Measurements from ENCODE around the gene MLLT10. TPM values are rescaled to one million over a fixed set of nuclear protein-coding genes. Genes with fewer than 3 reads are reported as not detected.

MLLT10 gene
- total and polyA plus RNA-seq, 9 of the 15 experiments (the other 6 are each of a cell fraction or from before 2014, with no cell fraction given) = 18.8 to 81.4 (median 64.2) TPM

- TF ChIP-seq SAFB (IDR thresholded peaks at IDR 0.05; ENCODE audit: borderline replicate concordance, low read depth, low read length) (no peak), ZNF589 (CRISPR knock-in tag; IDR thresholded peaks at IDR 0.05; ENCODE audit: low read depth) (peak; percentile 28; the same call in 1 of the 2 replicates), YY1 (IDR thresholded peaks at IDR 0.05; ENCODE audit: borderline replicate concordance in 1 of 3, control insufficient read depth in 1 of 3, extremely low read depth in 1 of 3, insufficient read depth in 3 of 3, insufficient read length in 1 of 3, insufficient replicate concordance in 2 of 3, low read depth in 1 of 3, low read length in 2 of 3) (peak in 2 of 3 experiments; percentile 42 to 81), RBFOX2 (IDR thresholded peaks at IDR 0.05; ENCODE audit: low read depth, low read length) (peak; percentile 87), MITF (IDR thresholded peaks at IDR 0.05) (no peak), ZNF143 (CRISPR knock-in tag; IDR thresholded peaks at IDR 0.05) (no peak), HINFP (tag; conservative IDR thresholded peaks at IDR 0.05; ENCODE audit: low read depth) (no peak), ZBTB9 (CRISPR knock-in tag; IDR thresholded peaks at IDR 0.05) (0 out of 2 replicates have a peak, but pooled peaks have one; percentile 39), CAMTA2 (CRISPR knock-in tag; conservative IDR thresholded peaks at IDR 0.05) (no peak), ARID3B (CRISPR knock-in tag; IDR thresholded peaks at IDR 0.05; ENCODE audit: borderline replicate concordance) (no peak), ERF (CRISPR knock-in tag; IDR thresholded peaks at IDR 0.05) (no peak), ZNF511 (CRISPR knock-in tag; IDR thresholded peaks at IDR 0.05) (no peak), EP400 (IDR thresholded peaks at IDR 0.05) (no peak)
Measured at GRCh38 chr10:21526860-21527597, 7.0 kb upstream of the MLLT10 start (continued).
